Heart left ventricle (tissue), 16 donors: ENCODE data around the gene CHTF18. TPM values are rescaled to one million over a fixed set of nuclear protein-coding genes. Genes with fewer than 3 reads are reported as not detected.

Source experiments
- ATAC-seq, 4 donors: fragments of 200-7000 bp; cut with Tn5 transposase; one replicate each; pipeline ENCODE4 v1.9.1; 2020 to 2022; ENCODE audit warnings: moderate library complexity in 4 of 4, mild to moderate bottlenecking in 3 of 4, moderate number of reproducible peaks in 1 of 4
- DNase-seq, 5 donors: peaks; one replicate each; pipeline ENCODE4 v3.0.0-alpha.2; 2020
- H3K27ac ChIP-seq, 12 donors: fragments of 200-600 bp; sonication (generic) in 4 of 12; one replicate each; pipeline versions ENCODE4 v1.5.0 to v1.8.0; 2016 to 2022; ENCODE audit warnings: mild to moderate bottlenecking in 2 of 12
- H3K27me3 ChIP-seq, 9 donors: fragments of 200-600 bp; sonication (generic) in 2 of 9; one replicate each; pipeline versions ENCODE4 v1.5.1 to v1.8.0; 2016 to 2022; ENCODE audit warnings: mild to moderate bottlenecking in 3 of 9
- H3K36me3 ChIP-seq, 9 donors: fragments of 200-600 bp; sonication (generic) in 2 of 9; one replicate each; pipeline versions ENCODE4 v1.5.0 to v1.8.0; 2018 to 2022; ENCODE audit warnings: mild to moderate bottlenecking in 2 of 9
- H3K4me1 ChIP-seq, 12 donors: fragments of 200-600 bp; sonication (generic) in 4 of 12; one replicate each; pipeline versions ENCODE4 v1.5.0 to v1.8.0; 2016 to 2022; ENCODE audit warnings: mild to moderate bottlenecking in 3 of 12
- H3K4me3 ChIP-seq, 12 donors: fragments of 200-600 bp; sonication (generic) in 4 of 12; one replicate each; pipeline versions ENCODE4 v1.5.0 to v1.8.0; 2017 to 2022; ENCODE audit warnings: mild to moderate bottlenecking in 9 of 12, moderate library complexity in 4 of 12
- H3K9me3 ChIP-seq, 12 donors: fragments of 200-600 bp; sonication (generic) in 4 of 12; one replicate each; pipeline versions ENCODE4 v1.5.0 to v1.8.0; 2016 to 2022; ENCODE audit warnings: mild to moderate bottlenecking in 1 of 12
- CTCF ChIP-seq, 12 donors: fragments of 200-600 bp; sonication (generic) in 4 of 12; IDR thresholded peaks; one replicate each; pipeline versions ENCODE4 v1.5.0 to v1.8.0; 2018 to 2022; ENCODE audit warnings: antibody characterized with exemption in 12 of 12, mild to moderate bottlenecking in 5 of 12
- POLR2A ChIP-seq, 2 donors: fragments of 450-650 bp; IDR thresholded peaks; one replicate each; pipeline ENCODE4 v1.6.1; 2017; ENCODE audit warnings: antibody characterized with exemption in 2 of 2, mild to moderate bottlenecking in 2 of 2, moderate library complexity in 2 of 2
- WGBS, 4 donors: extraction: QIAGEN DNeasy Blood & Tissue Kit in 2 of 4; methylation state at CpG; one replicate each; pipeline versions ENCODE4 v1.1.5 to v1.1.7; 2013 to 2018; 5-methylcytosine and 5-hydroxymethylcytosine counted together
- intact Hi-C, 10 donors: fragments of 100-400 bp; cut with DNase I; formaldehyde crosslinking; loops; one replicate each; pipeline versions ENCODE4 v1.11.1 to v1.14.2; 2022
- polyA plus RNA-seq, 2 donors: library from polyadenylated mRNA; stranded (reverse); fragments of 200-250 nt; gene quantifications; one replicate each; pipeline ENCODE4 v1.2.3, GENCODE V29; 2013
- total RNA-seq, 9 donors: library from RNA; depleted of rRNA in 2 of 9; stranded (reverse); fragments of >200 nt in 2 of 9; fragmentation: NEBNext Ultra II Directional in 3 of 9; extraction: Animal tissue kit (Norgen Biotek cat#: 25700) in 3 of 9; gene quantifications; one replicate each; pipeline versions ENCODE4 v1.1.0 to v1.2.4, GENCODE V29; 2016 to 2023
- donor health status: ischemic (EF 13 %, LVEDD 7.1; RV severe dilation, severe dysfunction).
- donor health status: healthy with polysubstance abuse.
- donor health status: DM: no; HTN: yes; CAD: no.
- donor health status: DM: no; HTN: no; CAD: no.
- donor health status: ischemic (EF 25% LVEDD 6.9; RV normal size, moderate dysfunction).
- donor health status: ischemic (EF 25% LVEDD 5.7; RV mildly dilated, moderate dysfunction).
- donor health status: healthy.
- donor health status: DM: yes; HTN: yes; CAD: no.
- donor health status: ischemic (EF 35%, LVEDD 5.7; RV mildly dilated, moderate dysfunction).
- donor health status: nonischemic (EF 11% LVEDD 7.7; RV severe dilation, severe dysfunction).
- donor health status: DM: yes; HTN: yes; CAD: no.
- donor health status: PGD.
- donor health status: ischemic (EF 29% LVEDD 5.4; RV normal size, mild dysfunction).
- donor health status: nonischemic (EF 23%, LVEDD 6.1; RV moderate dilation, normal function).

CHTF18 gene
- total and polyA plus RNA-seq, 11 donors, result 0.83 to 15.0 (median 3.9) TPM

GRCh38 chr16:763369-764183, 24.8 kb upstream of the CHTF18 start:
- H3K27ac ChIP-seq, result no peak overlapping the region
- peak in 1 of 5 donors; percentile 4 for DNase-seq
- no peaks in the 10 kb centered on the region for H3K9me3 ChIP-seq
- no peak overlapping the region for H3K4me3 ChIP-seq
- TF ChIP-seq POLR2A (IDR thresholded peaks at IDR 0.05) (no peak), CTCF (IDR thresholded peaks at IDR 0.05) (no peak)
- 66 to 74% (median 73%) methylated on average over 8 to 21 of the region's 21 CpGs for WGBS, 4 donors
- H3K4me1 ChIP-seq, result no peaks in the 10 kb centered on the region
- no peak for ATAC-seq
- intact Hi-C loops, result no loop called here
- peaks cover 0 to 17% (median 0%) of the 10 kb centered on the region in 9 donors for H3K27me3 ChIP-seq
- no peaks in the 10 kb centered on the region for H3K36me3 ChIP-seq

GRCh38 chr16:764184-764750, 24.2 kb upstream of the CHTF18 start:
- Histone ChIP-seq H3K27me3 (peaks cover 0 to 20% (median 0%) of the 10 kb centered on the region in 9 donors), H3K36me3 (no peaks in the 10 kb centered on the region), H3K27ac (no peak overlapping the region), H3K9me3 (no peaks in the 10 kb centered on the region), H3K4me3 (no peak overlapping the region), H3K4me1 (no peaks in the 10 kb centered on the region)
- TF ChIP-seq CTCF (IDR thresholded peaks at IDR 0.05) (no peak), POLR2A (IDR thresholded peaks at IDR 0.05) (no peak)
- intact Hi-C loops, result no loop called here
- ATAC-seq, result no peak
- 63 to 69% (median 67%) methylated on average over 19 to 20 of the region's 20 CpGs for WGBS, 4 donors
- DNase-seq, result no peak

GRCh38 chr16:764848-765487, 23.5 kb upstream of the CHTF18 start:
- H3K36me3 ChIP-seq, result no peaks in the 10 kb centered on the region
- H3K27me3 ChIP-seq, result peaks cover 0 to 27% (median 0%) of the 10 kb centered on the region in 9 donors
- DNase-seq, result peak in 1 of 5 donors; percentile 4
- no peaks in the 10 kb centered on the region for H3K9me3 ChIP-seq
- intact Hi-C loops, result no loop called here
- TF ChIP-seq POLR2A (IDR thresholded peaks at IDR 0.05) (no peak), CTCF (IDR thresholded peaks at IDR 0.05) (no peak)
- H3K4me3 ChIP-seq, result no peak overlapping the region
- no peaks in the 10 kb centered on the region for H3K4me1 ChIP-seq
- H3K27ac ChIP-seq, result no peak overlapping the region
- no peak for ATAC-seq
- 85 to 87% (median 86%) methylated on average over 16 to 38 of the region's 38 CpGs for WGBS, 4 donors

GRCh38 chr16:765488-765865, 22.9 kb upstream of the CHTF18 start:
- no peak overlapping the region for H3K4me3 ChIP-seq
- H3K27ac ChIP-seq, result no peak overlapping the region
- no peaks in the 10 kb centered on the region for H3K4me1 ChIP-seq
- H3K36me3 ChIP-seq, result no peaks in the 10 kb centered on the region
- H3K27me3 ChIP-seq, result peaks cover 0 to 28% (median 0%) of the 10 kb centered on the region in 9 donors
- DNase-seq (no peak), ATAC-seq (no peak)
- no peaks in the 10 kb centered on the region for H3K9me3 ChIP-seq
- TF ChIP-seq POLR2A (IDR thresholded peaks at IDR 0.05) (no peak), CTCF (IDR thresholded peaks at IDR 0.05) (no peak)
- 91 to 95% (median 91%) methylated on average over 20 to 29 of the region's 29 CpGs for WGBS, 4 donors
- intact Hi-C loops, result no loop called here
